Transverse colon (tissue), 4 donors: ENCODE data around the gene CDKAL1. TPM values are rescaled to one million over a fixed set of nuclear protein-coding genes. Genes with fewer than 3 reads are reported as not detected.

Source experiments
- DNase-seq: peaks from one replicate; pipeline ENCODE4 v3.0.0-alpha.2; 2019
- H3K27ac ChIP-seq, 4 donors: fragments of 200-600 bp; sonication (generic); 2 replicates each; pipeline ENCODE4 v1.5.1; 2016 to 2018; ENCODE audit warnings: inconsistent platforms in 4 of 4
- H3K27me3 ChIP-seq: fragments of 200-600 bp; sonication (generic); 2 replicates; pipeline ENCODE4 v1.5.1; 2017; ENCODE audit warnings: inconsistent platforms
- H3K36me3 ChIP-seq, 4 donors: fragments of 200-600 bp; sonication (generic); 2 replicates each; pipeline ENCODE4 v1.5.1; 2017 to 2019; ENCODE audit warnings: inconsistent platforms in 4 of 4
- H3K4me1 ChIP-seq, 4 donors: fragments of 200-600 bp; sonication (generic); 2 replicates each; pipeline ENCODE4 v1.5.1; 2017 to 2020; ENCODE audit warnings: inconsistent platforms in 4 of 4
- H3K4me3 ChIP-seq, 4 donors: fragments of 200-600 bp; sonication (generic); 1 replicate in 1 of 4; 2 replicates in 3 of 4; pipeline versions ENCODE4 v1.5.1 to v1.6.1; 2017 to 2019; ENCODE audit warnings: inconsistent platforms in 4 of 4
- H3K9me3 ChIP-seq, 2 donors: fragments of 200-600 bp; sonication (generic); 2 replicates each; pipeline ENCODE4 v1.5.1; 2017 to 2019; ENCODE audit warnings: inconsistent platforms in 2 of 2
- CTCF ChIP-seq, 5 experiments: fragments of 200-600 bp in 3 of 5; fragments of 450-650 bp in 2 of 5; sonication (generic) in 3 of 5; IDR thresholded peaks; 1 replicate in 2 of 5; 2 replicates in 3 of 5; pipeline ENCODE4 v1.5.1; 2016 to 2017; ENCODE audit warnings: antibody characterized with exemption in 5 of 5, inconsistent platforms in 3 of 5, mild to moderate bottlenecking in 2 of 5, moderate library complexity in 1 of 5
- EP300 ChIP-seq: sonication (generic); formaldehyde crosslinking; IDR thresholded peaks from one replicate; pipeline ENCODE4 v1.6.1; 2017; ENCODE audit warnings: antibody characterized with exemption, low read depth
- POLR2A ChIP-seq: fragments of 450-650 bp; IDR thresholded peaks from one replicate; pipeline ENCODE4 v1.6.1; 2016; ENCODE audit warnings: antibody characterized with exemption, mild to moderate bottlenecking, moderate library complexity
- POLR2AphosphoS5 ChIP-seq, 3 donors: sonication (generic); formaldehyde crosslinking; IDR thresholded peaks; one replicate each; pipeline ENCODE4 v1.6.1; 2016; ENCODE audit warnings: antibody characterized with exemption in 3 of 3
- WGBS, 2 donors: methylation state at CpG; one replicate each; pipeline ENCODE4 v1.1.5; 2018; ENCODE audit warnings: low coverage in 1 of 2; 5-methylcytosine and 5-hydroxymethylcytosine counted together
- in situ Hi-C, 4 donors: fragments of 200-750 bp; cut with MboI; loops; one replicate each; pipeline versions ENCODE4 v1.15.0 to v1.15.1; 2017; ENCODE audit warnings: low sequenced_read_pairs in 3 of 4, low pct_ligation_motif_present in 1 of 4, low pct_unique_long_range_greater_than_20kb in 1 of 4
- intact Hi-C: fragments of 100-400 bp; cut with DNase I; formaldehyde crosslinking; loops from one replicate; pipeline ENCODE4 v1.15.1; 2023; ENCODE audit warnings: low total_unique reads
- total RNA-seq, 4 donors: library from RNA; depleted of rRNA; stranded (reverse); fragments of >200 nt; gene quantifications; one replicate each; pipeline ENCODE4 v1.1.0, GENCODE V29; 2016

CDKAL1 gene
- total RNA-seq, 4 donors from 2014 or later: 4.8 to 21.7 (median 12.5) TPM

DNA sequence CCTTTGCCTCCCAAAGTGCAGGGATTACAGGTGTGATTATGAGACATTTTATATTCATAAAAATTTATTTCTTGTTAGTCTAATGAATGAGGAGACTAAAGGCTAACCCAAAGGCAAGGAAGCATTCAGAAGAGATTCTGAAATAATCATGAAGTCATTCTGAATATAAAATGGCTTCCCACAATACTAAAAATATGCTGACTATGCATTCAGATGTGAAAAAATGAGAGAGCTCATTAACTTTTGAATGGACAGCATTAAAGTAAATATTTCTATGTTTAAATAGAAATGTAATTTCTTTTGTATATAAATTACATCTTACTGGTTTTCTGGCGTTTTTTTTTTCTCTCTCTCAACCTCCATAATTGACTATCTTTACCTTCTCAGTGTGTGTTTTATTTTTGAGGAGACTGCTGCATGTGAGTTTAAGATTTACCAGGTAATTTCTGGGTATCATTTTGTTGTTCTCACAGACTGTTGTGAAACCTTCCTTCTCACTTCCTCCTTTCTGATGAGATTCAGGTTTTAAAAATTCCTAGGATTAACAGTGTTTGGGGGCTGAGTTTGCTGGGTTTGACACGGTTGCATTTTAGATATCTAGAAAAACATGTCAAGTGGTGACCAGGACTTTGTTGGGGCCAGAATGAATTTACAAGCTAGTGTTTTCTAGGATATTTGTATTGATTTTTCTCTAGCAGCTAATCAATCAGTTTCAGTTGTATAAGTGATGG, 316.6 kb downstream of the CDKAL1 start:
- in situ Hi-C loops (no loop called here), intact Hi-C loops (no loop called here)
- DNase-seq: no peak
- no peak for TF ChIP-seq CTCF (IDR thresholded peaks at IDR 0.05)
- TF ChIP-seq EP300: no peak
- TF ChIP-seq POLR2AphosphoS5 (IDR thresholded peaks at IDR 0.05): no peak
- H3K27ac ChIP-seq: no peak overlapping the region
- H3K4me1 ChIP-seq: peaks cover 0 to 14% (median 0%) of the 10 kb centered on the region in 4 donors
- H3K9me3 ChIP-seq: no peaks in the 10 kb centered on the region
- H3K4me3 ChIP-seq: no peak overlapping the region
- no peaks in the 10 kb centered on the region for H3K27me3 ChIP-seq
- 84 to 92% methylated on average over 2 of the region's 2 CpGs for WGBS, 2 donors
- no peaks in the 10 kb centered on the region for H3K36me3 ChIP-seq

GRCh38 chr6:20851795-20852194, 317.5 kb downstream of the CDKAL1 start:
- Histone ChIP-seq H3K36me3 (no peaks in the 10 kb centered on the region), H3K9me3 (no peaks in the 10 kb centered on the region), H3K4me3 (no peak overlapping the region), H3K4me1 (peaks cover 0 to 10% (median 0%) of the 10 kb centered on the region in 4 donors), H3K27ac (no peak overlapping the region), H3K27me3 (no peaks in the 10 kb centered on the region)
- WGBS, 2 donors: 84 to 89% methylated on average over 1 of the region's 1 CpG
- TF ChIP-seq POLR2A: no peak
- no peak for TF ChIP-seq POLR2AphosphoS5 (IDR thresholded peaks at IDR 0.05)
- no peak for TF ChIP-seq EP300
- no peak for TF ChIP-seq CTCF (IDR thresholded peaks at IDR 0.05)
- intact Hi-C loops (no loop called here), in situ Hi-C loops (no loop called here)
- DNase-seq: no peak

GRCh38 chr6:20853828-20854227, 319.6 kb downstream of the CDKAL1 start:
- H3K27ac ChIP-seq: no peak overlapping the region
- intact Hi-C loops: no loop called here
- no peak for DNase-seq
- H3K27me3 ChIP-seq: no peaks in the 10 kb centered on the region
- TF ChIP-seq CTCF (IDR thresholded peaks at IDR 0.05): no peak
- TF ChIP-seq EP300: no peak
- no peak for TF ChIP-seq POLR2AphosphoS5 (IDR thresholded peaks at IDR 0.05)
- TF ChIP-seq POLR2A: no peak
- H3K9me3 ChIP-seq: no peaks in the 10 kb centered on the region
- H3K36me3 ChIP-seq: no peaks in the 10 kb centered on the region
- in situ Hi-C loops: no loop called here
- H3K4me3 ChIP-seq: no peak overlapping the region
- no peaks in the 10 kb centered on the region for H3K4me1 ChIP-seq
- WGBS, 2 donors: 76 to 100% methylated on average over 2 to 3 of the region's 3 CpGs

- Histone ChIP-seq H3K36me3 (no peaks in the 10 kb centered on the region), H3K4me3 (no peak overlapping the region), H3K27ac (no peak overlapping the region), H3K4me1 (no peaks in the 10 kb centered on the region), H3K27me3 (no peaks in the 10 kb centered on the region), H3K9me3 (no peaks in the 10 kb centered on the region)
- in situ Hi-C loops (no loop called here), intact Hi-C loops (no loop called here)
- 86% methylated on average over 7 of the region's 7 CpGs for WGBS, 2 donors
- TF ChIP-seq POLR2AphosphoS5 (IDR thresholded peaks at IDR 0.05): no peak
- TF ChIP-seq CTCF (IDR thresholded peaks at IDR 0.05): no peak
- TF ChIP-seq POLR2A: no peak
- no peak for TF ChIP-seq EP300
- DNase-seq: no peak
Measured at GRCh38 chr6:20856681-20857288, 322.5 kb downstream of the CDKAL1 start.
